ENCODE results near the gene TBX4. TPM values are rescaled to one million over a fixed set of nuclear protein-coding genes. Genes with fewer than 3 reads are reported as not detected.

The TBX4 gene
- total and polyA plus RNA-seq, 9 of the 15 experiments (the other 6 are each of a cell fraction or from before 2014, with no cell fraction given) = not detected

DNA sequence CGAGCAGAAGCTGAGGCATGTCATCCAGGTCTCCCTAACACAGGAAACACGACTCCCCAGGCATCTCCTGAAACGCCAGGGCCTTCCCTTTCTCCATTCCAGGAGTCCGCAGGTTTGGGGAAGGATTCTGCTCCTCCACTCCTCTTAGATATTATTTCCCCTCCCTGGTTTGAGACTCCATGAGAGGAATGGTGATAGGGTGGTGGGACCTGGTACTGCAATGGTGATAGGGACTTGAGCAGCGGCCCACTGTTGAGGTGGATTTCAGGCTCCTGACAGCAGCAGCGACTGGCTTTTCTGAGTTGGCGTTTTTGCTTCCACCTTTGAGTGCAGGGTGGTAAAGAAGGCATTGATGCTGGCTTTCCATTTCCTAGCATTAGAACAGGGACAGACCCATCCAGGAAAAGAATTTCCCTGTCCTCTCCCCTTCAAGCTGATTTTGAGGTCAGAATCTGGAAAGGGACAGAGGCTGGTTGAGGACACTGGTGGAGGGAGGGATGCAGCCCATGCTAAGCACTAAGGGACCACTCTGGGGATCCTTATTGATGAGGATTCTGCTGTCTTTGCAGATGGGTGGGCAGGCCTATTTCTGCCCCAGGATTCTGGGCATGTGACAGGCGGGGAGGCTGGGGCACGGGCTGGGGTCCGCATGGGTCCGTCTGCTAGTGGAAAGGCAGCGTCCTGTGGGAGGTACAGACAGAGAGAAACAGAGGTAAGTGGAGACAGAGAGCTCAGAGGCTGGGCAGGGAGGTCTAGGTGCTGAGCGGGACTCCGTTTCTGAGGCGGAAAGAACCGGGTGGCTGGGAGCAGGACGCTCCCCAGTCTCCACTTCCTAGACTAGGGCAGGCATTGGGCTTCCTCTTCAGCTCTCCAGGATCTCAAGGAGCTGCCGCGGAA, 1.3 kb upstream of the TBX4 start:
- Histone ChIP-seq H3K9me1 (ENCODE audit: control insufficient read depth, insufficient read depth, low read length) (no peaks in the 10 kb centered on the region), H2AFZ (ENCODE audit: low read depth, low read length) (no peak overlapping the region), H3K4me1 (replicated peaks in 1 of 2; ENCODE audit: control insufficient read depth in 2 of 2, insufficient read depth in 2 of 2, low read length in 2 of 2) (peaks cover 0 to 23% of the 10 kb centered on the region in 2 experiments; a peak in 2 of 5 replicates), H3K4me2 (ENCODE audit: insufficient read depth, low read length) (no peak overlapping the region), H3K36me3 (ENCODE audit: control insufficient read depth, insufficient read depth, low read length) (no peaks in the 10 kb centered on the region), H3K79me2 (ENCODE audit: control insufficient read depth, insufficient read depth, low read length) (no peaks in the 10 kb centered on the region), H4K20me1 (replicated peaks; ENCODE audit: control insufficient read depth, insufficient read depth, low read length) (no peaks in the 10 kb centered on the region), H3K27ac (ENCODE audit: extremely low read depth, low read depth, low read length) (no peak overlapping the region), H3K9me3 (replicated peaks; ENCODE audit: control insufficient read depth, insufficient read depth, low read depth, low read length) (no peaks in the 10 kb centered on the region), H3K27me3 (ENCODE audit: control insufficient read depth in 2 of 2, insufficient read depth in 2 of 2, low read length in 2 of 2) (peaks cover 16 to 50% of the 10 kb centered on the region in 2 experiments; a peak in 4 of 5 replicates), H3K9ac (ENCODE audit: insufficient read depth in 1 of 2, low read depth in 2 of 2, low read length in 2 of 2) (no peak overlapping the region), H3K4me3 (no peak overlapping the region)
- CTCF ChIA-PET (ENCODE audit: low intra/inter-chr PET ratio) = no interaction called here
- DNase-seq (ENCODE audit: extremely low read depth in 1 of 4, low spot score in 3 of 4) (no peak), FAIRE-seq (no peak), ATAC-seq (0 out of 3 replicates have a peak, but pooled peaks have one; percentile 36)
- intact Hi-C loops (cut with micrococcal nuclease) (no loop called here), in situ Hi-C loops (cut with MboI) (no loop called here)
- 3% methylated on average over 19 of the region's 19 CpGs for WGBS (ENCODE audit: insufficient coverage, low coverage, missing lambda C conversion rate)
- POLR2A ChIA-PET = no interaction called here
- TF ChIP-seq ZNF217 (CRISPR knock-in tag; IDR thresholded peaks at IDR 0.05) = no peak
- TF ChIP-seq ZNF766 (CRISPR knock-in tag; conservative IDR thresholded peaks at IDR 0.05) = no peak
- TF ChIP-seq EWSR1 (IDR thresholded peaks at IDR 0.05; ENCODE audit: borderline replicate concordance, low read depth, partially characterized antibody) = peak; percentile 28
- TF ChIP-seq CREB1 (IDR thresholded peaks at IDR 0.05) = no peak
- TF ChIP-seq CREB1 (CRISPR knock-in tag; IDR thresholded peaks at IDR 0.05) = no peak
- TF ChIP-seq MIER1 (IDR thresholded peaks at IDR 0.05; ENCODE audit: low read depth) = no peak
- TF ChIP-seq, protein P1, sequence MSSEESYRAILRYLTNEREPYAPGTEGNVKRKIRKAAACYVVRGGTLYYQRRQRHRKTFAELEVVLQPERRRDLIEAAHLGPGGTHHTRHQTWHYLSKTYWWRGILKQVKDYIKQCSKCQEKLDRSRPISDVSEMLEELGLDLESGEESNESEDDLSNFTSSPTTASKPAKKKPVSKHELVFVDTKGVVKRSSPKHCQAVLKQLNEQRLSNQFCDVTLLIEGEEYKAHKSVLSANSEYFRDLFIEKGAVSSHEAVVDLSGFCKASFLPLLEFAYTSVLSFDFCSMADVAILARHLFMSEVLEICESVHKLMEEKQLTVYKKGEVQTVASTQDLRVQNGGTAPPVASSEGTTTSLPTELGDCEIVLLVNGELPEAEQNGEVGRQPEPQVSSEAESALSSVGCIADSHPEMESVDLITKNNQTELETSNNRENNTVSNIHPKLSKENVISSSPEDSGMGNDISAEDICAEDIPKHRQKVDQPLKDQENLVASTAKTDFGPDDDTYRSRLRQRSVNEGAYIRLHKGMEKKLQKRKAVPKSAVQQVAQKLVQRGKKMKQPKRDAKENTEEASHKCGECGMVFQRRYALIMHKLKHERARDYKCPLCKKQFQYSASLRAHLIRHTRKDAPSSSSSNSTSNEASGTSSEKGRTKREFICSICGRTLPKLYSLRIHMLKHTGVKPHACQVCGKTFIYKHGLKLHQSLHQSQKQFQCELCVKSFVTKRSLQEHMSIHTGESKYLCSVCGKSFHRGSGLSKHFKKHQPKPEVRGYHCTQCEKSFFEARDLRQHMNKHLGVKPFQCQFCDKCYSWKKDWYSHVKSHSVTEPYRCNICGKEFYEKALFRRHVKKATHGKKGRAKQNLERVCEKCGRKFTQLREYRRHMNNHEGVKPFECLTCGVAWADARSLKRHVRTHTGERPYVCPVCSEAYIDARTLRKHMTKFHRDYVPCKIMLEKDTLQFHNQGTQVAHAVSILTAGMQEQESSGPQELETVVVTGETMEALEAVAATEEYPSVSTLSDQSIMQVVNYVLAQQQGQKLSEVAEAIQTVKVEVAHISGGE (CRISPR knock-in tag; IDR thresholded peaks at IDR 0.05) = peak in 1 of 3 experiments; percentile 79; a peak in 2 of 6 replicates
- no TSS peak for BruUV-seq (replicated peaks)

All from K562 (cell line).